MV-4-11 (cell line): ENCODE results near the gene PRKCE.
A peak's percentile ranks its signal among the peaks of the same experiment; 100 is the strongest.
"Not testable (repeated sequence)": the region's sequence is repeated elsewhere in the genome, so short reads cannot be mapped to it uniquely, and the experiment has no call there.

Source experiments
- DNase-seq: peaks from one replicate; lab custom pipeline; 2025; lab: John Stamatoyannopoulos, UW

The PRKCE gene

GRCh38 chr2:45889620-45890370, 238.3 kb downstream of the PRKCE start:
- DNase-seq, result peak; percentile 94

GRCh38 chr2:45890371-45890646, 238.8 kb downstream of the PRKCE start:
- DNase-seq, result not testable (repeated sequence)

GRCh38 chr2:45890819-45891218, 239.3 kb downstream of the PRKCE start:
- DNase-seq, result peak; percentile 85

- no peak for DNase-seq
These were observed 240.4 kb downstream of the PRKCE start for GRCh38 chr2:45891719-45892424.

GRCh38 chr2:45892425-45892745, 240.9 kb downstream of the PRKCE start:
- DNase-seq, result peak; percentile 73

GRCh38 chr2:45892757-45893156, 241.3 kb downstream of the PRKCE start:
- DNase-seq, result no peak

GRCh38 chr2:45894211-45894610, 242.7 kb downstream of the PRKCE start:
- no peak for DNase-seq

GRCh38 chr2:45895241-45895861, 243.9 kb downstream of the PRKCE start:
- no peak for DNase-seq

GRCh38 chr2:45896311-45896710, 244.8 kb downstream of the PRKCE start:
- no peak for DNase-seq

GRCh38 chr2:45897842-45898241, 246.4 kb downstream of the PRKCE start:
- DNase-seq, result no peak

- DNase-seq, result no peak
These were observed 247.3 kb downstream of the PRKCE start for GRCh38 chr2:45898819-45899218.

GRCh38 chr2:45899926-45900325, 248.5 kb downstream of the PRKCE start:
- no peak for DNase-seq

- DNase-seq, result no peak
These were observed 250.1 kb downstream of the PRKCE start for GRCh38 chr2:45901468-45902032.

GRCh38 chr2:45902380-45902779, 250.9 kb downstream of the PRKCE start:
- DNase-seq, result no peak

GRCh38 chr2:45902781-45903375, 251.4 kb downstream of the PRKCE start:
- no peak for DNase-seq

- no peak for DNase-seq
These were observed 252.9 kb downstream of the PRKCE start for GRCh38 chr2:45904267-45904945.

- no peak for DNase-seq
These were observed 253.6 kb downstream of the PRKCE start for GRCh38 chr2:45904946-45905631.

- no peak for DNase-seq
These were observed 254.1 kb downstream of the PRKCE start for GRCh38 chr2:45905632-45905958.

- no peak for DNase-seq
These were observed 256.1 kb downstream of the PRKCE start for GRCh38 chr2:45907592-45907991.

- DNase-seq, result no peak
These were observed 257.1 kb downstream of the PRKCE start for GRCh38 chr2:45908316-45909170.

- DNase-seq, result no peak
These were observed 257.7 kb downstream of the PRKCE start for GRCh38 chr2:45909171-45909565.
